Measurements from ENCODE around the gene BCL3.
A peak's percentile ranks its signal among the peaks of the same experiment; 100 is the strongest.

The BCL3 gene, protein sequence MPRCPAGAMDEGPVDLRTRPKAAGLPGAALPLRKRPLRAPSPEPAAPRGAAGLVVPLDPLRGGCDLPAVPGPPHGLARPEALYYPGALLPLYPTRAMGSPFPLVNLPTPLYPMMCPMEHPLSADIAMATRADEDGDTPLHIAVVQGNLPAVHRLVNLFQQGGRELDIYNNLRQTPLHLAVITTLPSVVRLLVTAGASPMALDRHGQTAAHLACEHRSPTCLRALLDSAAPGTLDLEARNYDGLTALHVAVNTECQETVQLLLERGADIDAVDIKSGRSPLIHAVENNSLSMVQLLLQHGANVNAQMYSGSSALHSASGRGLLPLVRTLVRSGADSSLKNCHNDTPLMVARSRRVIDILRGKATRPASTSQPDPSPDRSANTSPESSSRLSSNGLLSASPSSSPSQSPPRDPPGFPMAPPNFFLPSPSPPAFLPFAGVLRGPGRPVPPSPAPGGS

DNA sequence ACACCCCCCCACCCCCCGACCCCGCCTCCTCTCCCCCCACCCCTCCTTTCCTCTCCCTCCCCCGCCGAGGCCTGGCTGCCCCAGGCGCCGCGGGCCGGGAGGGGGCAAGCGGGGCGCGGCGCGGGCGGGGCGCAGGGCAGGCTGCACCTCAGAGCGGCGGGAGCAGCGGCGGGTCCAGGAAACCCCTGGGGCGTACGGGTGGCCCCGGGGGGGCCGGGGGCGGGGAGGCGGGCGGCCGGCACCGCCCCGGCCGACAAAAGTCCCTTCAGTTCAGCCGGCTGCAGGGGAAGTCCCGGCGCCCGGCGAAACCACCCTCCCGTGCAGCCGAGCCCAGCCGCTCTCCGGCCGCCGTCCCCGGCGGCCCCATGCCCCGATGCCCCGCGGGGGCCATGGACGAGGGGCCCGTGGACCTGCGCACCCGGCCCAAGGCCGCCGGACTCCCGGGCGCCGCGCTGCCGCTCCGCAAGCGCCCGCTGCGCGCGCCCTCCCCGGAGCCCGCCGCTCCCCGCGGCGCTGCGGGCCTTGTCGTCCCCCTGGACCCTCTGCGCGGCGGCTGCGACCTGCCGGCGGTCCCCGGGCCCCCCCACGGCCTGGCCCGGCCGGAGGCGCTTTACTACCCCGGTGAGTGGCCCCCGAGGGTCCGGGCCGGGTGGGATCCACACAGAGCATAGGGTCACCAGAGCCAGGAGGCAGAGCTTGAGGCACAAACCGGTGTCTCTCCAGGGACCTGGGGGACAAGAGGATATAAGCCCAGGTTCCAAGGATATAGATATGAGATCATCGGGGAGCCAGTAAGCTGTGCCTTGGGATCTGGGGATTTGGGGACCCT is at the start of gene BCL3:
BCL3 (plus strand) TSS at position 283 of the 829 bp plus-strand sequence; CDS start at position 366, 83 bp downstream.
- peak; percentile 17; the same call in 1 of the 2 replicates for TF ChIP-seq CTCF (conservative IDR thresholded peaks at IDR 0.05)
- H3K27ac ChIP-seq: peak within 1 kb of the TSS; percentile 96

GRCh38 chr19:44700547-44700946 is 48.0 kb upstream of the BCL3 start:
- H3K27ac ChIP-seq: peak overlapping the region; percentile 97; the same call in 1 of the 2 replicates
- no peak for TF ChIP-seq CTCF (conservative IDR thresholded peaks at IDR 0.05)

- H3K27ac ChIP-seq: peak overlapping the region; percentile 97; the same call in 1 of the 2 replicates
Observed at GRCh38 chr19:44701228-44701627, 47.3 kb upstream of the BCL3 start.

GRCh38 chr19:44702551-44703176 is 45.8 kb upstream of the BCL3 start:
- H3K27ac ChIP-seq: peak overlapping the region; percentile 97; the same call in 1 of the 2 replicates
- no peak for TF ChIP-seq CTCF (conservative IDR thresholded peaks at IDR 0.05)

More at GRCh38 chr19:44701228-44701627, 47.3 kb upstream of the BCL3 start:
- no peak for TF ChIP-seq CTCF (conservative IDR thresholded peaks at IDR 0.05)

DNA sequence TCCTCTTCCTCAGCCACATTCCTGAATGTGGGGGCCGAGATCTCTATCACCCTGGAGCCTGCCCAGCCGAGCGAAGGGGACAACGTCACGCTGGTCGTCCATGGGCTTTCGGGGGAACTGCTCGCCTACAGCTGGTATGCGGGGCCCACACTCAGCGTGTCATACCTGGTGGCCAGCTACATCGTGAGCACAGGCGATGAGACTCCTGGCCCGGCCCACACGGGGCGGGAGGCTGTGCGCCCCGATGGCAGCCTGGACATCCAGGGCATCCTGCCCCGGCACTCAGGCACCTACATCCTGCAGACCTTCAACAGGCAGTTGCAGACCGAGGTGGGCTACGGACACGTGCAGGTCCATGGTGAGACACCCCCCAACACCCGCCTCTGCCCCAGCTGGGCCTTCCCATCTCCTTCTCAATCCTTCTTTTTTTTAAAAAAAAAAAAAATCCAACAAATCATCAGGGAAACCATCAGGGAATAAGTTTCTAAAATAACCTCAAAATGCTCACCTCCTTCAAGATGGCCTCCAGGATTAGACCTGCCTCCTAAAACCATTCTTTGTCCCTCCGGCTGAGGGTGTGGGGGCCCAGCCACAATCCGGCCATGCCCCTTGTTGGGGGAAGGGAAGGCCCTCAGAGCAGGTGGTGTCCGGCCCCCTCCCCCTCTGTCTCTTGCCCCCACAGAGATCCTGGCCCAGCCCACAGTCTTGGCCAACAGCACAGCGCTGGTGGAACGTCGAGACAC is 45.0 kb upstream of the BCL3 start:
- TF ChIP-seq CTCF (conservative IDR thresholded peaks at IDR 0.05): no peak
- no peak overlapping the region; the same call in 1 of the 2 replicates for H3K27ac ChIP-seq

- no peak overlapping the region for H3K27ac ChIP-seq
- TF ChIP-seq CTCF (conservative IDR thresholded peaks at IDR 0.05): no peak
Observed at GRCh38 chr19:44704982-44705381, 43.5 kb upstream of the BCL3 start.

Data from VCaP (cell line).